HepG2 (cell line): ENCODE data around the gene C1orf21. TPM values are rescaled to one million over a fixed set of nuclear protein-coding genes. Genes with fewer than 3 reads are reported as not detected.

Experiments used
- ATAC-seq: fragments of 200-7000 bp; cut with Tn5 transposase; 3 replicates; pipeline ENCODE4 v1.9.1; 2020; ENCODE audit warnings: mild to moderate bottlenecking, moderate library complexity
- BruUV-seq: library from RNA; stranded (reverse); fragments of 400-500 nt; replicated peaks from 2 replicates; lab custom pipeline; 2021; lab: Mats Ljungman, UMichigan
- CTCF ChIA-PET: fragments of 300-600 bp; formaldehyde crosslinking; extraction: SDS; loops from one replicate; lab custom pipeline; 2021; ENCODE audit warnings: low total read pairs, inconsistent platforms, low intra/inter-chr PET ratio; lab: Yijun Ruan, JAX
- POLR2A ChIA-PET: fragments of 350-600 bp; sonication (Branson Sonifier 250); formaldehyde crosslinking; loops from one replicate; lab custom pipeline; 2020; ENCODE audit warnings: antibody characterized with exemption, inconsistent platforms; lab: Yijun Ruan, JAX
- DNase-seq: peaks from one replicate; pipeline ENCODE4 v3.0.0-alpha.2; 2015; ENCODE audit warnings: low spot score
- FAIRE-seq: peaks from 3 replicates; lab custom pipeline; 2011; peaks lifted over from hg19 to GRCh38; lab: Jason Lieb, UNC
- H2AFZ ChIP-seq: one replicate; pipeline ENCODE4 v1.6.1; 2011; ENCODE audit warnings: low read length, inconsistent platforms
- H3K27ac ChIP-seq: fragments of 300-600 bp; 3 replicates; pipeline ENCODE4 v1.8.0; 2011; ENCODE audit warnings: mixed run types, mild to moderate bottlenecking, mixed read lengths, low read length, inconsistent platforms; ENCODE audit not compliant: insufficient read depth; ENCODE audit errors: extremely low read length
- H3K27me3 ChIP-seq, 2 experiments: fragments of 200-600 bp in 1 of 2; 2 replicates in 1 of 2; 3 replicates in 1 of 2; pipeline versions ENCODE4 v1.6.0 to v1.8.0; 2011; ENCODE audit warnings: low read length in 2 of 2, mild to moderate bottlenecking in 2 of 2, moderate library complexity in 2 of 2, inconsistent platforms in 1 of 2; ENCODE audit not compliant: insufficient read depth in 2 of 2, control insufficient read depth in 1 of 2
- H3K36me3 ChIP-seq, 2 experiments: fragments of 200-600 bp in 1 of 2; replicated peaks in 1 of 2; 2 replicates in 1 of 2; 3 replicates in 1 of 2; pipeline versions ENCODE4 v1.5.1 to v1.8.0; 2011; ENCODE audit warnings: low read length in 2 of 2, inconsistent platforms in 1 of 2; ENCODE audit not compliant: insufficient read depth in 2 of 2, control insufficient read depth in 1 of 2
- H3K4me1 ChIP-seq: 2 replicates; pipeline ENCODE4 v1.5.1; 2012; ENCODE audit warnings: low read length, inconsistent platforms; ENCODE audit not compliant: insufficient read depth
- H3K4me2 ChIP-seq: 2 replicates; pipeline ENCODE4 v1.6.0; 2011; ENCODE audit warnings: low read depth, low read length, inconsistent platforms
- H3K4me3 ChIP-seq, 3 experiments: fragments of 200-600 bp in 1 of 3; sonication (generic), shearing (Covaris generic) in 1 of 3; replicated peaks in 1 of 3; 2 replicates each; pipeline ENCODE4 v1.5.1; 2011 to 2016; ENCODE audit warnings: low read length in 3 of 3, inconsistent platforms in 2 of 3, low read depth in 2 of 3, mild to moderate bottlenecking in 2 of 3, control low read depth in 1 of 3, mixed read lengths in 1 of 3; ENCODE audit not compliant: insufficient read depth in 1 of 3
- H3K79me2 ChIP-seq: one replicate; pipeline ENCODE4 v1.6.1; 2011; ENCODE audit warnings: low read length, inconsistent platforms; ENCODE audit not compliant: insufficient read depth
- H3K9ac ChIP-seq: 2 replicates; pipeline ENCODE4 v1.6.0; 2011; ENCODE audit warnings: mild to moderate bottlenecking, low read depth, low read length, inconsistent platforms; ENCODE audit not compliant: insufficient read depth
- H3K9me3 ChIP-seq: 2 replicates; pipeline ENCODE4 v1.5.1; 2012; ENCODE audit warnings: mild to moderate bottlenecking, low read length
- H4K20me1 ChIP-seq: 2 replicates; pipeline ENCODE4 v1.6.0; 2011; ENCODE audit warnings: inconsistent platforms, mild to moderate bottlenecking, low read length, moderate library complexity; ENCODE audit not compliant: insufficient read depth
- ATF7-NPFF ChIP-seq: sonication (generic); formaldehyde crosslinking; IDR thresholded peaks from 2 replicates; pipeline ENCODE4 v1.8.1; 2023; ENCODE audit warnings: mild to moderate bottlenecking, low read depth, missing genetic modification reagents, moderate library complexity
- BHLHE40 ChIP-seq: IDR thresholded peaks from 2 replicates; pipeline ENCODE4 v1.6.1; 2011; ENCODE audit warnings: low read length, improper control_type of control experiment
- FOXO4 ChIP-seq: sonication (generic); formaldehyde crosslinking; conservative IDR thresholded peaks from 2 replicates; pipeline ENCODE4 v1.8.1; 2023; ENCODE audit warnings: missing genetic modification reagents
- GPN1 ChIP-seq: sonication (generic); formaldehyde crosslinking; IDR thresholded peaks from 2 replicates; pipeline ENCODE4 v1.5.1; 2020; ENCODE audit warnings: missing genetic modification reagents, borderline replicate concordance
- HNF1A ChIP-seq, 2 experiments: sonication (generic) in 1 of 2; formaldehyde crosslinking in 1 of 2; IDR thresholded peaks; 2 replicates each; pipeline versions ENCODE4 v1.4.0 to v1.6.1; 2016 to 2020; ENCODE audit warnings: borderline replicate concordance in 1 of 2, low read depth in 1 of 2, mild to moderate bottlenecking in 1 of 2, missing genetic modification reagents in 1 of 2
- ISL2 ChIP-seq: sonication (generic); formaldehyde crosslinking; IDR thresholded peaks from 2 replicates; pipeline ENCODE4 v1.5.0; 2020; ENCODE audit warnings: missing genetic modification reagents
- POLR2AphosphoS5 ChIP-seq: IDR thresholded peaks from 2 replicates; pipeline ENCODE4 v1.6.1; 2012; ENCODE audit warnings: low read depth, low read length
- RFX5 ChIP-seq: IDR thresholded peaks from 2 replicates; pipeline ENCODE4 v1.6.1; 2011; ENCODE audit warnings: low read depth, low read length, improper control_type of control experiment
- SOX5 ChIP-seq: IDR thresholded peaks from 2 replicates; pipeline ENCODE4 v1.6.1; 2016; ENCODE audit warnings: borderline replicate concordance
- ZNF124 ChIP-seq: sonication (generic); formaldehyde crosslinking; IDR thresholded peaks from 2 replicates; pipeline ENCODE4 v1.4.0; 2020; ENCODE audit warnings: missing genetic modification reagents
- ZNF225 ChIP-seq: sonication (generic); formaldehyde crosslinking; IDR thresholded peaks from 2 replicates; pipeline ENCODE4 v1.4.0; 2020; ENCODE audit warnings: mild to moderate bottlenecking, missing genetic modification reagents
- whole genome bisulfite sequencing: methylation state at CpG from one replicate; pipeline ENCODE4 v1.1.6; 2017; ENCODE audit warnings: low lambda C conversion rate; 5-methylcytosine and 5-hydroxymethylcytosine counted together
- in situ Hi-C: cut with HindIII; loops from 2 replicates; pipeline ENCODE4 v1.10.0; 2017; ENCODE audit warnings: low pct_unique_long_range_greater_than_20kb; ENCODE audit not compliant: extremely low pct_ligation_motif_present
- intact Hi-C: fragments of 100-400 bp; cut with micrococcal nuclease; formaldehyde crosslinking; loops from one replicate; pipeline ENCODE4 v1.10.0; 2022; ENCODE audit not compliant: unreplicated experiment
- polyA plus RNA-seq, 8 experiments: library from polyadenylated mRNA; depleted of rRNA in 3 of 8; stranded (reverse) in 7 of 8; unstranded in 1 of 8; fragments of >200 nt; fragmentation: Illumina TruSeq in 4 of 8; extraction: Trizol in 4 of 8; gene quantifications; 2 replicates each; pipeline versions ENCODE4 v1.2.1 to v1.2.3, GENCODE V29; 2011 to 2016; ENCODE audit warnings: low read depth in 4 of 8, missing spikeins in 1 of 8, mixed read lengths in 1 of 8; ENCODE audit not compliant: insufficient read depth in 1 of 8
- total RNA-seq, 5 experiments: library from RNA; depleted of rRNA; stranded (reverse); fragments of >200 nt; fragmentation: Illumina TruSeq; extraction: Trizol; gene quantifications; 2 replicates each; pipeline ENCODE4 v1.2.3, GENCODE V29; 2016; ENCODE audit warnings: low read depth in 1 of 5
- TF ChIP-seq, protein P1 (sequence below): sonication (generic); formaldehyde crosslinking; IDR thresholded peaks from 2 replicates; pipeline ENCODE4 v1.5.0; 2020; ENCODE audit warnings: mild to moderate bottlenecking, missing genetic modification reagents, moderate library complexity
- TF ChIP-seq, protein P2 (sequence below): sonication (generic); formaldehyde crosslinking; IDR thresholded peaks from 2 replicates; pipeline ENCODE4 v1.5.0; 2020; ENCODE audit warnings: missing genetic modification reagents

The C1orf21 gene
- total and polyA plus RNA-seq, 2 of the 13 experiments (the other 11 are each of a cell fraction or from before 2014, with no cell fraction given): not detected

DNA sequence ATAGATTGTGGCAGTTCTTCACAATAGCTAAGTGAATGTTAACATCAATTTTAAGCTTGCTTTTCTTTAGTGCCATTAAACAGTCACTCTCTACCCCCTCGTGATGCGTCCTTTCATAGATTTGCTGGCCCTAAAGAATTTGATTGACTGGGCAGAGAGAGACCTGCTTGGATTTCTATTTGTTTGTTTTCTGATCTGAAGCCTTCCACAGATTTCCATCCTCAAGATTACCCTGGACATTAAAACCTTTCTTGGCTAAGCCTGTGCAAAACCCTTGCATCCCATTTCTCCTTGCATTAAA, 17.8 kb downstream of the C1orf21 start:
- WGBS: 0% methylated on average over 2 of the region's 2 CpGs
- Histone ChIP-seq H3K9ac (no peak overlapping the region), H3K79me2 (no peaks in the 10 kb centered on the region), H2AFZ (no peak overlapping the region), H4K20me1 (no peaks in the 10 kb centered on the region), H3K9me3 (no peaks in the 10 kb centered on the region), H3K27ac (no peak overlapping the region), H3K4me3 (no peak overlapping the region), H3K4me2 (no peak overlapping the region), H3K27me3 (no peaks in the 10 kb centered on the region), H3K4me1 (no peaks in the 10 kb centered on the region), H3K36me3 (no peaks in the 10 kb centered on the region)
- CTCF ChIA-PET: no interaction called here
- FAIRE-seq (no peak), DNase-seq (no peak), ATAC-seq (no peak)
- TF ChIP-seq ZNF124 (CRISPR knock-in tag) (no peak), FOXO4 (no peak), ATF7-NPFF (CRISPR knock-in tag) (no peak), HNF1A (IDR thresholded peaks at IDR 0.05; ENCODE audit: low read depth) (no peak), HNF1A (CRISPR knock-in tag; IDR thresholded peaks at IDR 0.05; ENCODE audit: borderline replicate concordance) (no peak), ZNF225 (CRISPR knock-in tag) (no peak), GPN1 (CRISPR knock-in tag) (no peak), RFX5 (no peak), ISL2 (CRISPR knock-in tag) (no peak), SOX5 (CRISPR knock-in tag) (no peak), BHLHE40 (no peak), POLR2AphosphoS5 (no peak)
- TF ChIP-seq, protein P1, sequence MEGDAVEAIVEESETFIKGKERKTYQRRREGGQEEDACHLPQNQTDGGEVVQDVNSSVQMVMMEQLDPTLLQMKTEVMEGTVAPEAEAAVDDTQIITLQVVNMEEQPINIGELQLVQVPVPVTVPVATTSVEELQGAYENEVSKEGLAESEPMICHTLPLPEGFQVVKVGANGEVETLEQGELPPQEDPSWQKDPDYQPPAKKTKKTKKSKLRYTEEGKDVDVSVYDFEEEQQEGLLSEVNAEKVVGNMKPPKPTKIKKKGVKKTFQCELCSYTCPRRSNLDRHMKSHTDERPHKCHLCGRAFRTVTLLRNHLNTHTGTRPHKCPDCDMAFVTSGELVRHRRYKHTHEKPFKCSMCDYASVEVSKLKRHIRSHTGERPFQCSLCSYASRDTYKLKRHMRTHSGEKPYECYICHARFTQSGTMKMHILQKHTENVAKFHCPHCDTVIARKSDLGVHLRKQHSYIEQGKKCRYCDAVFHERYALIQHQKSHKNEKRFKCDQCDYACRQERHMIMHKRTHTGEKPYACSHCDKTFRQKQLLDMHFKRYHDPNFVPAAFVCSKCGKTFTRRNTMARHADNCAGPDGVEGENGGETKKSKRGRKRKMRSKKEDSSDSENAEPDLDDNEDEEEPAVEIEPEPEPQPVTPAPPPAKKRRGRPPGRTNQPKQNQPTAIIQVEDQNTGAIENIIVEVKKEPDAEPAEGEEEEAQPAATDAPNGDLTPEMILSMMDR (CRISPR knock-in tag): no peak
- TF ChIP-seq, protein P2, sequence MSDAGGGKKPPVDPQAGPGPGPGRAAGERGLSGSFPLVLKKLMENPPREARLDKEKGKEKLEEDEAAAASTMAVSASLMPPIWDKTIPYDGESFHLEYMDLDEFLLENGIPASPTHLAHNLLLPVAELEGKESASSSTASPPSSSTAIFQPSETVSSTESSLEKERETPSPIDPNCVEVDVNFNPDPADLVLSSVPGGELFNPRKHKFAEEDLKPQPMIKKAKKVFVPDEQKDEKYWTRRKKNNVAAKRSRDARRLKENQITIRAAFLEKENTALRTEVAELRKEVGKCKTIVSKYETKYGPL (CRISPR knock-in tag): no peak
- BruUV-seq: no TSS peak
- in situ Hi-C loops (no loop called here), intact Hi-C loops (no loop called here)
- POLR2A ChIA-PET: no interaction called here
